Natural killer cell (primary cell): ENCODE measurements around the gene A3GALT2. TPM values are rescaled to one million over a fixed set of nuclear protein-coding genes. Genes with fewer than 3 reads are reported as not detected.
A peak's percentile ranks its signal among the peaks of the same experiment; 100 is the strongest.

Experiments used
- ATAC-seq, 3 donors: fragments of 150-1000 bp in 2 of 3; fragments of 200-7000 bp in 1 of 3; cut with Tn5 transposase; 1 replicate in 1 of 3; 2 replicates in 2 of 3; pipeline ENCODE4 v1.10.0; 2021; ENCODE audit warnings: mild to moderate bottlenecking in 2 of 3, moderate library complexity in 2 of 3
- DNase-seq, 2 donors: peaks; one replicate each; pipeline versions ENCODE4 v3.0.0 to v3.0.0-alpha.2; 2013 to 2021; ENCODE audit warnings: mixed read lengths in 1 of 2
- H3K27ac ChIP-seq: one replicate; pipeline ENCODE4 v1.5.1; 2013; ENCODE audit warnings: mild to moderate bottlenecking, low read length
- H3K27me3 ChIP-seq: one replicate; pipeline ENCODE4 v1.6.1; 2013; ENCODE audit warnings: low read length; ENCODE audit not compliant: control insufficient read depth, insufficient read depth
- H3K36me3 ChIP-seq: one replicate; pipeline ENCODE4 v1.6.1; 2013; ENCODE audit warnings: low read length; ENCODE audit not compliant: control insufficient read depth, insufficient read depth
- H3K4me1 ChIP-seq: one replicate; pipeline ENCODE4 v1.6.1; 2013; ENCODE audit warnings: low read length; ENCODE audit not compliant: control insufficient read depth, insufficient read depth
- H3K4me3 ChIP-seq: one replicate; pipeline ENCODE4 v1.5.1; 2013; ENCODE audit warnings: low read length
- H3K9me3 ChIP-seq: one replicate; pipeline ENCODE4 v1.6.1; 2013; ENCODE audit warnings: low read length; ENCODE audit not compliant: control insufficient read depth, insufficient read depth
- H3K27ac Mint-ChIP-seq, 2 donors: one replicate each; pipeline ENCODE4 v1.8.0; 2022; ENCODE audit warnings: mild to moderate bottlenecking in 2 of 2, mixed read lengths in 2 of 2, moderate library complexity in 1 of 2
- H3K27me3 Mint-ChIP-seq, 2 donors: one replicate each; pipeline ENCODE4 v1.8.0; 2022; ENCODE audit warnings: low read depth in 2 of 2, mixed read lengths in 2 of 2
- H3K36me3 Mint-ChIP-seq: one replicate; pipeline ENCODE4 v1.8.0; 2022; ENCODE audit warnings: mixed read lengths
- H3K4me1 Mint-ChIP-seq, 2 donors: one replicate each; pipeline ENCODE4 v1.8.0; 2022; ENCODE audit warnings: mixed read lengths in 2 of 2
- H3K4me3 Mint-ChIP-seq: one replicate; pipeline ENCODE4 v1.8.0; 2022; ENCODE audit warnings: mild to moderate bottlenecking, moderate library complexity, mixed read lengths
- H3K9me3 Mint-ChIP-seq, 2 donors: one replicate each; pipeline ENCODE4 v1.8.0; 2022; ENCODE audit warnings: mixed read lengths in 2 of 2
- CTCF ChIP-seq: fragments of 200-600 bp; IDR thresholded peaks from one replicate; pipeline ENCODE4 v1.8.0; 2022; ENCODE audit warnings: antibody characterized with exemption
- WGBS: methylation state at CpG from one replicate; pipeline ENCODE4 v1.1.7; 2013; ENCODE audit warnings: missing lambda C conversion rate; ENCODE audit not compliant: insufficient coverage; 5-methylcytosine and 5-hydroxymethylcytosine counted together
- intact Hi-C: fragments of 100-400 bp; cut with micrococcal nuclease; formaldehyde crosslinking; loops from one replicate; pipeline ENCODE4 v1.14.2; 2022
- total RNA-seq, 4 donors: library from RNA; stranded (reverse); fragments of 120-200 nt in 1 of 4; gene quantifications; one replicate each; pipeline versions ENCODE4 v1.2.3 to v1.2.4, GENCODE V29; 2013 to 2022

Gene A3GALT2
- total RNA-seq, 3 donors from 2014 or later (not counting 1 experiment from before 2014, with no cell fraction given) = not detected

- peak overlapping the region; percentile 94 to 98 for H3K27ac Mint-ChIP-seq
- Histone ChIP-seq H3K27ac (peak overlapping the region; percentile 68), H3K4me1 (peaks cover 46% of the 10 kb centered on the region), H3K36me3 (peaks cover 3% of the 10 kb centered on the region), H3K4me3 (no peak overlapping the region), H3K27me3 (no peaks in the 10 kb centered on the region), H3K9me3 (no peaks in the 10 kb centered on the region)
- no peaks in the 10 kb centered on the region for H3K36me3 Mint-ChIP-seq
- WGBS = 89% methylated on average over 13 of the region's 13 CpGs
- H3K4me3 Mint-ChIP-seq = peak overlapping the region; percentile 65
- H3K27me3 Mint-ChIP-seq = no peaks in the 10 kb centered on the region
- no peaks in the 10 kb centered on the region for H3K9me3 Mint-ChIP-seq
- DNase-seq (no peak), ATAC-seq (no peak)
- H3K4me1 Mint-ChIP-seq = peaks cover 62 to 65% of the 10 kb centered on the region in 2 donors
- TF ChIP-seq CTCF = no peak
- intact Hi-C loops = no loop called here
Observed at GRCh38 chr1:33271666-33272505, 49.0 kb downstream of the A3GALT2 start.

GRCh38 chr1:33270808-33271465 is 50.0 kb downstream of the A3GALT2 start:
- peak overlapping the region; percentile 94 to 98 for H3K27ac Mint-ChIP-seq
- no peak overlapping the region for H3K4me3 Mint-ChIP-seq
- Histone ChIP-seq H3K9me3 (no peaks in the 10 kb centered on the region), H3K27me3 (no peaks in the 10 kb centered on the region), H3K36me3 (no peaks in the 10 kb centered on the region), H3K4me1 (peaks cover 44% of the 10 kb centered on the region), H3K27ac (no peak overlapping the region), H3K4me3 (no peak overlapping the region)
- TF ChIP-seq CTCF = no peak
- no peaks in the 10 kb centered on the region for H3K9me3 Mint-ChIP-seq
- intact Hi-C loops = no loop called here
- WGBS = 96% methylated on average over 7 of the region's 7 CpGs
- peaks cover 65 to 67% of the 10 kb centered on the region in 2 donors for H3K4me1 Mint-ChIP-seq
- ATAC-seq = no peak
- H3K36me3 Mint-ChIP-seq = no peaks in the 10 kb centered on the region
- DNase-seq = no peak
- H3K27me3 Mint-ChIP-seq = no peaks in the 10 kb centered on the region

- no peak for DNase-seq
- Histone ChIP-seq H3K36me3 (no peaks in the 10 kb centered on the region), H3K4me3 (no peak overlapping the region), H3K9me3 (no peaks in the 10 kb centered on the region), H3K27ac (no peak overlapping the region), H3K4me1 (peaks cover 38% of the 10 kb centered on the region), H3K27me3 (no peaks in the 10 kb centered on the region)
- no peak for ATAC-seq
- H3K27me3 Mint-ChIP-seq = no peaks in the 10 kb centered on the region
- H3K4me1 Mint-ChIP-seq = peaks cover 64 to 67% of the 10 kb centered on the region in 2 donors
- H3K4me3 Mint-ChIP-seq = no peak overlapping the region
- H3K9me3 Mint-ChIP-seq = no peaks in the 10 kb centered on the region
- H3K27ac Mint-ChIP-seq = peak overlapping the region; percentile 94 to 98
- TF ChIP-seq CTCF = no peak
- H3K36me3 Mint-ChIP-seq = no peaks in the 10 kb centered on the region
- WGBS = 72% methylated on average over 5 of the region's 5 CpGs
- intact Hi-C loops = no loop called here
Observed at GRCh38 chr1:33270379-33270778, 50.5 kb downstream of the A3GALT2 start.
